ENCODE data around the gene OTOS. TPM values are rescaled to one million over a fixed set of nuclear protein-coding genes. Genes with fewer than 3 reads are reported as not detected.

The OTOS gene
- total and polyA plus RNA-seq, 2 of the 13 experiments (the other 11 are each of a cell fraction or from before 2014, with no cell fraction given), result not detected

- Histone ChIP-seq H3K9ac (ENCODE audit: insufficient read depth, low read depth, low read length) (no peak overlapping the region), H3K9me3 (ENCODE audit: low read length) (no peaks in the 10 kb centered on the region), H4K20me1 (ENCODE audit: insufficient read depth, low read length) (no peaks in the 10 kb centered on the region), H3K4me3 (replicated peaks in 1 of 3; ENCODE audit: insufficient read depth in 1 of 3, low read depth in 2 of 3, low read length in 3 of 3) (no peak overlapping the region), H3K27ac (ENCODE audit: extremely low read length, insufficient read depth, low read length) (no peak overlapping the region), H2AFZ (ENCODE audit: low read length) (no peak overlapping the region), H3K4me1 (ENCODE audit: insufficient read depth, low read length) (no peaks in the 10 kb centered on the region), H3K79me2 (ENCODE audit: insufficient read depth, low read length) (no peaks in the 10 kb centered on the region), H3K36me3 (replicated peaks in 1 of 2; ENCODE audit: control insufficient read depth in 1 of 2, insufficient read depth in 2 of 2, low read length in 2 of 2) (peaks cover 21 to 56% of the 10 kb centered on the region in 2 experiments), H3K4me2 (ENCODE audit: low read depth, low read length) (no peak overlapping the region), H3K27me3 (ENCODE audit: control insufficient read depth in 1 of 2, insufficient read depth in 2 of 2, low read length in 2 of 2) (no peaks in the 10 kb centered on the region)
- BruUV-seq (replicated peaks), result no TSS peak
- FAIRE-seq (no peak), DNase-seq (ENCODE audit: low spot score) (no peak), ATAC-seq (no peak)
- WGBS (ENCODE audit: low lambda C conversion rate), result 96% methylated on average over 16 of the region's 16 CpGs
- TF ChIP-seq NFATC3 (CRISPR knock-in tag; IDR thresholded peaks at IDR 0.05), result no peak
- TF ChIP-seq, protein P1, sequence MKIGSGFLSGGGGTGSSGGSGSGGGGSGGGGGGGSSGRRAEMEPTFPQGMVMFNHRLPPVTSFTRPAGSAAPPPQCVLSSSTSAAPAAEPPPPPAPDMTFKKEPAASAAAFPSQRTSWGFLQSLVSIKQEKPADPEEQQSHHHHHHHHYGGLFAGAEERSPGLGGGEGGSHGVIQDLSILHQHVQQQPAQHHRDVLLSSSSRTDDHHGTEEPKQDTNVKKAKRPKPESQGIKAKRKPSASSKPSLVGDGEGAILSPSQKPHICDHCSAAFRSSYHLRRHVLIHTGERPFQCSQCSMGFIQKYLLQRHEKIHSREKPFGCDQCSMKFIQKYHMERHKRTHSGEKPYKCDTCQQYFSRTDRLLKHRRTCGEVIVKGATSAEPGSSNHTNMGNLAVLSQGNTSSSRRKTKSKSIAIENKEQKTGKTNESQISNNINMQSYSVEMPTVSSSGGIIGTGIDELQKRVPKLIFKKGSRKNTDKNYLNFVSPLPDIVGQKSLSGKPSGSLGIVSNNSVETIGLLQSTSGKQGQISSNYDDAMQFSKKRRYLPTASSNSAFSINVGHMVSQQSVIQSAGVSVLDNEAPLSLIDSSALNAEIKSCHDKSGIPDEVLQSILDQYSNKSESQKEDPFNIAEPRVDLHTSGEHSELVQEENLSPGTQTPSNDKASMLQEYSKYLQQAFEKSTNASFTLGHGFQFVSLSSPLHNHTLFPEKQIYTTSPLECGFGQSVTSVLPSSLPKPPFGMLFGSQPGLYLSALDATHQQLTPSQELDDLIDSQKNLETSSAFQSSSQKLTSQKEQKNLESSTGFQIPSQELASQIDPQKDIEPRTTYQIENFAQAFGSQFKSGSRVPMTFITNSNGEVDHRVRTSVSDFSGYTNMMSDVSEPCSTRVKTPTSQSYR (CRISPR knock-in tag; IDR thresholded peaks at IDR 0.05; ENCODE audit: borderline replicate concordance), result no peak
- CTCF ChIA-PET (ENCODE audit: low intra/inter-chr PET ratio, low total read pairs), result no interaction called here
- POLR2A ChIA-PET, result no interaction called here
- in situ Hi-C loops (cut with HindIII; ENCODE audit: extremely low pct_ligation_motif_present, low pct_unique_long_range_greater_than_20kb) (no loop called here), intact Hi-C loops (cut with micrococcal nuclease; ENCODE audit: unreplicated experiment) (no loop called here)
These were observed 12.4 kb downstream of the OTOS start for GRCh38 chr2:240127911-240128607.

GRCh38 chr2:240127191-240127750 is 13.2 kb downstream of the OTOS start:
- Histone ChIP-seq H4K20me1 (ENCODE audit: insufficient read depth, low read length) (no peaks in the 10 kb centered on the region), H3K4me1 (ENCODE audit: insufficient read depth, low read length) (no peaks in the 10 kb centered on the region), H3K4me3 (replicated peaks in 1 of 3; ENCODE audit: insufficient read depth in 1 of 3, low read depth in 2 of 3, low read length in 3 of 3) (no peak overlapping the region), H3K9me3 (ENCODE audit: low read length) (no peaks in the 10 kb centered on the region), H3K79me2 (ENCODE audit: insufficient read depth, low read length) (no peaks in the 10 kb centered on the region), H3K27ac (ENCODE audit: extremely low read length, insufficient read depth, low read length) (no peak overlapping the region), H3K36me3 (replicated peaks in 1 of 2; ENCODE audit: control insufficient read depth in 1 of 2, insufficient read depth in 2 of 2, low read length in 2 of 2) (peaks cover 21 to 49% of the 10 kb centered on the region in 2 experiments), H3K27me3 (ENCODE audit: control insufficient read depth in 1 of 2, insufficient read depth in 2 of 2, low read length in 2 of 2) (no peaks in the 10 kb centered on the region), H3K4me2 (ENCODE audit: low read depth, low read length) (no peak overlapping the region), H3K9ac (ENCODE audit: insufficient read depth, low read depth, low read length) (no peak overlapping the region), H2AFZ (ENCODE audit: low read length) (no peak overlapping the region)
- in situ Hi-C loops (cut with HindIII; ENCODE audit: extremely low pct_ligation_motif_present, low pct_unique_long_range_greater_than_20kb), result no loop called here
- BruUV-seq (replicated peaks), result no TSS peak
- POLR2A ChIA-PET, result no interaction called here
- WGBS (ENCODE audit: low lambda C conversion rate), result 89% methylated on average over 7 of the region's 7 CpGs
- intact Hi-C loops (cut with micrococcal nuclease; ENCODE audit: unreplicated experiment), result no loop called here
- CTCF ChIA-PET (ENCODE audit: low intra/inter-chr PET ratio, low total read pairs), result no interaction called here
- ATAC-seq (no peak; the same call in 2 of the 3 replicates), DNase-seq (ENCODE audit: low spot score) (no peak), FAIRE-seq (no peak)
- TF ChIP-seq FOXC1 (CRISPR knock-in tag; IDR thresholded peaks at IDR 0.05; ENCODE audit: borderline replicate concordance) (no peak), ZSCAN31 (CRISPR knock-in tag; IDR thresholded peaks at IDR 0.05; ENCODE audit: low read depth) (no peak), KDM2A (CRISPR knock-in tag; IDR thresholded peaks at IDR 0.05; ENCODE audit: borderline replicate concordance, low read depth) (no peak), ZNF776 (CRISPR knock-in tag; IDR thresholded peaks at IDR 0.05) (no peak), PRPF4 (IDR thresholded peaks at IDR 0.05; ENCODE audit: low read depth, low read length, poor library complexity, severe bottlenecking) (no peak), REL (CRISPR knock-in tag; conservative IDR thresholded peaks at IDR 0.05) (no peak)
- TF ChIP-seq, protein P2, sequence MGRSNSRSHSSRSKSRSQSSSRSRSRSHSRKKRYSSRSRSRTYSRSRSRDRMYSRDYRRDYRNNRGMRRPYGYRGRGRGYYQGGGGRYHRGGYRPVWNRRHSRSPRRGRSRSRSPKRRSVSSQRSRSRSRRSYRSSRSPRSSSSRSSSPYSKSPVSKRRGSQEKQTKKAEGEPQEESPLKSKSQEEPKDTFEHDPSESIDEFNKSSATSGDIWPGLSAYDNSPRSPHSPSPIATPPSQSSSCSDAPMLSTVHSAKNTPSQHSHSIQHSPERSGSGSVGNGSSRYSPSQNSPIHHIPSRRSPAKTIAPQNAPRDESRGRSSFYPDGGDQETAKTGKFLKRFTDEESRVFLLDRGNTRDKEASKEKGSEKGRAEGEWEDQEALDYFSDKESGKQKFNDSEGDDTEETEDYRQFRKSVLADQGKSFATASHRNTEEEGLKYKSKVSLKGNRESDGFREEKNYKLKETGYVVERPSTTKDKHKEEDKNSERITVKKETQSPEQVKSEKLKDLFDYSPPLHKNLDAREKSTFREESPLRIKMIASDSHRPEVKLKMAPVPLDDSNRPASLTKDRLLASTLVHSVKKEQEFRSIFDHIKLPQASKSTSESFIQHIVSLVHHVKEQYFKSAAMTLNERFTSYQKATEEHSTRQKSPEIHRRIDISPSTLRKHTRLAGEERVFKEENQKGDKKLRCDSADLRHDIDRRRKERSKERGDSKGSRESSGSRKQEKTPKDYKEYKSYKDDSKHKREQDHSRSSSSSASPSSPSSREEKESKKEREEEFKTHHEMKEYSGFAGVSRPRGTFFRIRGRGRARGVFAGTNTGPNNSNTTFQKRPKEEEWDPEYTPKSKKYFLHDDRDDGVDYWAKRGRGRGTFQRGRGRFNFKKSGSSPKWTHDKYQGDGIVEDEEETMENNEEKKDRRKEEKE (IDR thresholded peaks at IDR 0.05), result no peak
